Mesenteric fat pad (tissue), 1 donor: Measurements from ENCODE around the gene MIDN. TPM values are rescaled to one million over a fixed set of nuclear protein-coding genes. Genes with fewer than 3 reads are reported as not detected.

Experiments
- DNase-seq: peaks from one replicate; pipeline ENCODE4 v3.0.0-alpha.2; 2020; ENCODE audit warnings: low spot score
- total RNA-seq: library from RNA; stranded (reverse); fragmentation: NEBNext Ultra II Directional; extraction: Animal tissue kit (Norgen Biotek cat#: 25700); gene quantifications from one replicate; pipeline ENCODE4 v1.2.1, GENCODE V29; 2021
- donor health status: DM: yes; HTN: yes; CAD: no.

MIDN gene
- total RNA-seq, 1 donor from 2014 or later, result 156 TPM

GRCh38 chr19:1268226-1269064 lies 20.1 kb downstream of the MIDN start:
- DNase-seq, result no peak

DNA sequence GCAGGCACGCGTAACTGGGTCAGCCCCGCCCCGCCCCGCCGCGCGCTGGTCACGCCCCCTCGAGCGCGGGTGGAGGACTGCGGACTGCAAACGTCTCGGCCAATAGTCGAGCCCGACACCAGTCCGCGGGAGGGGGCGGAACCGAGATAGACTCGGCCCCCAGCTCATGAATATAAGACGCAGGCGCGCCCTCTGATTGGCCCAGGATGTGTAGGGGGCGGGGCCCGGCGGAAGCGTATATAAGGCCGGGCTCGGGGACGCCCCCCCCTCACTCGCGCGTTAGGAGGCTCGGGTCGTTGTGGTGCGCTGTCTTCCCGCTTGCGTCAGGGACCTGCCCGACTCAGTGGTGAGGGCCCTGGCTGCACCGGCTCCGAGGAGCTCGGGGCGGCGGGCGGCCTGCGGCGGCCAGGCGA lies 20.7 kb downstream of the MIDN start, which contains the start of gene CIRBP:
TSS of gene CIRBP (plus strand) at position 268 of the 413 bp plus-strand sequence. CDS start 1,602 bp downstream, outside the sequence.
- peak; percentile 100 for DNase-seq

DNA sequence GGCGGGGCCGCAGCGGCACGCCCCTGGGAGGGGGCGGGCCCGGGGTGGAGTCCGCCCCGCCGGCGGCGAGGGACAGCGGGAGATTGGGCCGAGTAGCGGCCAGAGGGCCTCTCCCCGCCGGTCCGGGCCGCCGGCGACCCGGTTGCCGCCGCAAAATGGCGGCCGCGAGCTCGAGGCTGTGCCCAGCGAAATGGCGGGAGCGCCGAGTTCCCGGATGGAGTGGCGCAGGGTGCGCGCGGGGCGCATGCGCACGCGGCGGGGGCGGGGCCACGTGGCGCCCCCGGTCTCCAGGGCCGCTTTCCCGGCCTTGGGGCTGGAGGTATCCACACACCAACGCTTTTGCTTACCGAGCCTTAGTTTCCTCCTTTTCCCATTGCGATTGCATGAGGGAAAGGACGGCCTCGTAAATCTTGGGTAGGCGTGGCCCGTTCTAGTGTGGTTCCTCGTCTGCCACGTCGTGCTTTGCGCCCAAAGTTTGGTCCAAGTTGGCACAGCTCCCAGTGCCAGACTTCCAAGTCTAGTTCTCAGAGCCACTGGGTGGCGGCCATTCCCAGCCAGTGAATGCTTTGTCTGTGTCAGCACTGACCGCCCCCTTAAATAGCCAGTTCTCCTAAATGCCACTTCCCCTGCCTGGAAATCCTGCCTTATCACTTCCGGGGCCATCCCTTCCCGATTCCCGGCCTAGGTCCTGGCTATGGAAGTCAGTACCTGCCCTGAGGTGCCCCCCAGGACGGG lies 21.3 kb downstream of the MIDN start:
- peak; percentile 98 for DNase-seq

DNA sequence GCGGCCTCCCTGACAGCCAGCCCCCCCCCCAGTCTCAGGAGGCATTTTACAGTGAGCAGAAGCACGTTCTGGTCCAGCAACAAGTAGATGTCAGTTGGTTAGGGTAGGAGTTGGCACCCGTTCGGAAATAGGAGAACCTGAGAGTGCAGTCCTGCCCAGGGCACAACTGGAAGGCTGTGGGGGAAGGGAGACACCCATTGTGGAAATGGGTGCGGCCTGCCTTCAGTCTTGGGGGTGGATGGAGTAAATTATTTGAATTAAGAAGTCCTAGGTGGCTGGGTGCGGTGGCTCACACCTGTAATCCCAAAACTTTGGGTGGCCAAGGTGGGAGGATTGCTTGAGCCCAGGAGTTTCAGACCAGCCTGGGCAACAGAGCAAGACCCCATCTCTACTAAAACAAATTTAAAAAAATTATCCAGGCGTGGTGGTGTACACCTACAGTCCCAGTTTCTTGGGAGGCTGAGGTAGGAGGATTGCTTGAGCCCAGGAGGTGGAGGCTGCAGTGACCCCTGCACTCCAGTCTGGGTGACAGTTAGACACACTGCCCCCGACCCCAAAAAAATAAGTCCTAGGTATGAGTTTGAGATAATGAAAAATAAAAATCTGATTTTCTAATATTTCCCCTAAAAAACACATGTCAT lies 21.9 kb downstream of the MIDN start:
- DNase-seq, result no peak

- DNase-seq, result no peak
Measured at GRCh38 chr19:1270854-1271527, 22.6 kb downstream of the MIDN start.

GRCh38 chr19:1271528-1272422 lies 23.4 kb downstream of the MIDN start:
- DNase-seq, result no peak

DNA sequence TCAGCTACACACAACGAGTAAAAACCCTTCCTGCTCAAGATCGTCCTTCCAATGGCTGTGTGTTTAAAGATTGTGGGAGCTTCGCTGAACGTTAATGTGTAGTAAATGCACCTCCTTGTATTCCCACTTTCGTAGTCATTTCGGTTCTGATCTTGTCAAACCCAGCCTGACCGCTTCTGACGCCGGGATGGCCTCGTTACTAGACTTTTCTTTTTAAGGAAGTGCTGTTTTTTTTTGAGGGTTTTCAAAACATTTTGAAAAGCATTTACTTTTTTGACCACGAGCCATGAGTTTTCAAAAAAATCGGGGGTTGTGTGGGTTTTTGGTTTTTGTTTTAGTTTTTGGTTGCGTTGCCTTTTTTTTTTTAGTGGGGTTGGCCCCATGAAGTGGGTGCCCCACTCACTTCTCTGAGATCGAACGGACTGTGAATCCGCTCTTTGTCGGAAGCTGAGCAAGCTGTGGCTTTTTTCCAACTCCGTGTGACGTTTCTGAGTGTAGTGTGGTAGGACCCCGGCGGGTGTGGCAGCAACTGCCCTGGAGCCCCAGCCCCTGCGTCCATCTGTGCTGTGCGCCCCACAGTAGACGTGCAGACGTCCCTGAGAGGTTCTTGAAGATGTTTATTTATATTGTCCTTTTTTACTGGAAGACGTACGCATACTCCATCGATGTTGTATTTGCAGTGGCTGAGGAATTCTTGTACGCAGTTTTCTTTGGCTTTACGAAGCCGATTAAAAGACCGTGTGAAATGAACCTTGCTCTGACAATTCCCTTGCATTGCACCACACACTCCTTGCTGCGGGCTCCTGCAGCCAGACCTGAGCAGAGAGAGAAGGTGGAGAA lies 24.3 kb downstream of the MIDN start:
- no peak for DNase-seq

- no peak for DNase-seq
Measured at GRCh38 chr19:1273263-1274041, 25.1 kb downstream of the MIDN start.

DNA sequence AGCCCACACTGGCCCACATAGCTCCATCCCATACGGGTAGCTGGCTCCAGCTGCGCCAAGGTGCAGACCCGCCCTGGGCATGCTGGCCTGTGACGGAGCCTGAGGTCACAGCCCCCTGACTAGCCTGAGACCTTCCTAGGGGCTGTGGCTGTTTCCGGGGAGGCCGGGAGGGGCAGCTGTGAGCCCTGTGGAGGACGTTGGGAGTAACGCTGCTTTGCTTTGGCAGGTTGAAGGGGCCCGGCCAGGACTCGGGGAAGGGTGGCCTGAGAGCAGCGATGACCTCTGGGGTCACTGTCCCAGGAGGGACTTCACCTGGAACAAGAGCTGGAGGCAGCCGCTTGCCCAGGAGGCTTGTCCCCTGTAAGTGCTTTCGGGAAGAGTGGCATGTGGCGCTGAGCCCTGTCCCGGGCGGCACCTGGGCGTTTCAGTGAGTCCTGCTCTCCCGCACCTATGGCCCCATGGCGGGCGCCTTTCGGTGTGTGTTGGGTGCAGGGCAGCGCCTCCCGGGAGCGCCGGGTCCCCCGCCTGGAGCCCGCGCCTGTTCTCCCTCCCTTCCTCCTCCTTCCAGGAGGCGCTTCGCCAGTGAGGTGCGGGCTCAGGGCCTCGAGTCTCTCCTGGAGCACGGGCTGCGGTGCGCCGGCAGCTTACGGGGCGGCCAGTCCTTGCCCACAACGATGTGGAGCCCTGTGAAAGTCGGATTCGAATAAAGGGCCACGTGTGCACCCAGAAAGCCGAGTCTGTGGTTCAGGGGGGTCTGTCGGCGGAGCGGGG lies 25.9 kb downstream of the MIDN start:
- no peak for DNase-seq

- DNase-seq, result no peak
Measured at GRCh38 chr19:1274852-1275259, 26.5 kb downstream of the MIDN start.

- DNase-seq, result peak; percentile 98
Measured at GRCh38 chr19:1275260-1275975, 27.0 kb downstream of the MIDN start, which contains the start of gene FAM174C. Gene FAM174C (plus strand): TSS chr19:1275530. CDS start chr19:1275550, 20 bp downstream.

- peak; percentile 98 for DNase-seq
Measured at GRCh38 chr19:1275976-1276627, 27.7 kb downstream of the MIDN start.

DNA sequence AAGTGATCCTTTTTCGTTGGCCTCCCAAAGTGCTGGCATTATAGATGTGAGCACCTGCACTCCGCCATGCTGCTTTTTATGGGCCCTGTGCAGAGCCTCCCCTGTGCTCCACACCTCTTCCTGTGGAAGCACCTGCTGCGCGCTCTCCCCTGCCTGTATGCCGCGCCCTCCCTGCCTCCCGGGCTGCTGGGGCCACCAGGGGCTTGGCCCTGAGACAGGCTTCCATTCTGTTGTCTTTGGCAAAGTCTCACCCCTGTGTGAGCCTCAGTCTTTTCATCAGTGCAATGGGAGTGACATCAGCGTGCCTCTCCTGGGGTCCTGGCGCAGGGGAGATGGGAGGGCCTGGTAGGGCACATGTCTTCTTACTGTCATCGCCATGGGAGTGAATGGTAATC lies 28.2 kb downstream of the MIDN start:
- DNase-seq, result no peak

- DNase-seq, result no peak
Measured at GRCh38 chr19:1277061-1277460, 28.7 kb downstream of the MIDN start.

GRCh38 chr19:1278074-1278473 lies 29.7 kb downstream of the MIDN start:
- no peak for DNase-seq
